ENCODE data around the gene BIRC3. TPM values are rescaled to one million over a fixed set of nuclear protein-coding genes. Genes with fewer than 3 reads are reported as not detected.

The BIRC3 gene
- total RNA-seq, 2 donors from 2014 or later, result 0.04 to 0.07 TPM

- Histone ChIP-seq H3K27ac (ENCODE audit: low read depth, low read length) (no peak overlapping the region), H3K36me3 (ENCODE audit: control insufficient read depth, insufficient read depth, low read length) (no peaks in the 10 kb centered on the region), H3K4me3 (ENCODE audit: low read length) (no peak overlapping the region), H3K4me1 (ENCODE audit: control insufficient read depth, insufficient read depth, low read length) (no peaks in the 10 kb centered on the region), H3K27me3 (ENCODE audit: control insufficient read depth, insufficient read depth, low read length, poor library complexity, severe bottlenecking) (no peaks in the 10 kb centered on the region), H3K9me3 (ENCODE audit: control insufficient read depth, low read length) (no peaks in the 10 kb centered on the region), H3K9ac (ENCODE audit: extremely low read depth, low read length, poor library complexity, severe bottlenecking) (no peak overlapping the region)
- whole genome bisulfite sequencing, 2 experiments (ENCODE audit: insufficient coverage in 1 of 2, insufficient read length in 1 of 2), result 90% methylated on average over 1 of the region's 1 CpG; no CpG with 5 or more reads in 1 of the 2 experiments
- Mint-ChIP-seq H3K9me3 (no peaks in the 10 kb centered on the region), H3K36me3 (ENCODE audit: low read depth) (no peaks in the 10 kb centered on the region), H3K27ac (no peak overlapping the region), H3K27me3 (ENCODE audit: insufficient read depth) (no peaks in the 10 kb centered on the region), H3K4me3 (no peak overlapping the region), H3K4me1 (peaks cover 14% of the 10 kb centered on the region)
- peak; percentile 92 for TF ChIP-seq CTCF (conservative IDR thresholded peaks at IDR 0.05)
- DNase-seq, result peak; percentile 93
Measured at GRCh38 chr11:102341844-102342318, 24.6 kb downstream of the BIRC3 start.

DNA sequence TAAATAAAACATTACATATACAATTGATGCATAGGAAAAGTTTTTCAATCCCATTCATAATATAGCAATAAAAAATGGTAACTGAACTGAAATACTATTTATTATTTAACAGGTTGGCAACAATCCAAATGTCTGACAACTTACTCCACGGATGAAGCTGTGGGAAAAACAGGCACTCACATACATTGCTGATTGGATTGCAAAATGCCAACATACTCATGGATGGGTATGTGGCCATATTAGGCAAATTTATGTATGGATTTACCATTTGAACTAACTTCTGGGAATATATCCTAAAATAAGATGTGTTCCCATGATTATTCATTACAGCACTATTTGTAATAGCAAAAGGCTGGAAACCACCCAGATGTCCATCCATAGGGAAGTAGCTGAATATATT, 26.5 kb downstream of the BIRC3 start:
- no peak overlapping the region for H3K4me3 ChIP-seq (ENCODE audit: low read length)
- no peak for DNase-seq
- H3K36me3 ChIP-seq (ENCODE audit: control insufficient read depth, insufficient read depth, low read length), result no peaks in the 10 kb centered on the region
- Mint-ChIP-seq H3K9me3 (no peaks in the 10 kb centered on the region), H3K36me3 (ENCODE audit: low read depth) (no peaks in the 10 kb centered on the region), H3K4me3 (no peak overlapping the region), H3K27ac (no peak overlapping the region), H3K4me1 (peaks cover 24% of the 10 kb centered on the region), H3K27me3 (ENCODE audit: insufficient read depth) (no peaks in the 10 kb centered on the region)
- no peaks in the 10 kb centered on the region for H3K27me3 ChIP-seq (ENCODE audit: control insufficient read depth, insufficient read depth, low read length, poor library complexity, severe bottlenecking)
- no peaks in the 10 kb centered on the region for H3K9me3 ChIP-seq (ENCODE audit: control insufficient read depth, low read length)
- no peaks in the 10 kb centered on the region for H3K4me1 ChIP-seq (ENCODE audit: control insufficient read depth, insufficient read depth, low read length)
- WGBS, 2 experiments (ENCODE audit: insufficient coverage in 1 of 2, insufficient read length in 1 of 2), result 60 to 88% methylated on average over 1 of the region's 1 CpG
- H3K9ac ChIP-seq (ENCODE audit: extremely low read depth, low read length, poor library complexity, severe bottlenecking), result no peak overlapping the region
- H3K27ac ChIP-seq (ENCODE audit: low read depth, low read length), result no peak overlapping the region
- no peak for TF ChIP-seq CTCF (conservative IDR thresholded peaks at IDR 0.05)

GRCh38 chr11:102345904-102346303, 28.6 kb downstream of the BIRC3 start:
- peaks cover 12% of the 10 kb centered on the region for H3K36me3 ChIP-seq (ENCODE audit: control insufficient read depth, insufficient read depth, low read length)
- Mint-ChIP-seq H3K27ac (no peak overlapping the region), H3K27me3 (ENCODE audit: insufficient read depth) (no peaks in the 10 kb centered on the region), H3K9me3 (no peaks in the 10 kb centered on the region), H3K4me1 (peaks cover 29% of the 10 kb centered on the region), H3K4me3 (peak overlapping the region; percentile 92), H3K36me3 (ENCODE audit: low read depth) (peaks cover 13% of the 10 kb centered on the region)
- no peaks in the 10 kb centered on the region for H3K27me3 ChIP-seq (ENCODE audit: control insufficient read depth, insufficient read depth, low read length, poor library complexity, severe bottlenecking)
- H3K27ac ChIP-seq (ENCODE audit: low read depth, low read length), result no peak overlapping the region
- peaks cover 3% of the 10 kb centered on the region for H3K4me1 ChIP-seq (ENCODE audit: control insufficient read depth, insufficient read depth, low read length)
- H3K4me3 ChIP-seq (ENCODE audit: low read length), result peak overlapping the region; percentile 96
- no peak for TF ChIP-seq CTCF (conservative IDR thresholded peaks at IDR 0.05)
- no peak for DNase-seq
- peak overlapping the region; percentile 95 for H3K9ac ChIP-seq (ENCODE audit: extremely low read depth, low read length, poor library complexity, severe bottlenecking)
- no peaks in the 10 kb centered on the region for H3K9me3 ChIP-seq (ENCODE audit: control insufficient read depth, low read length)
- WGBS, 2 experiments (ENCODE audit: insufficient coverage in 1 of 2, insufficient read length in 1 of 2), result 43 to 47% methylated on average over 6 to 7 of the region's 8 CpGs

Measured in endodermal cell (in vitro differentiated cells).